ENCODE results near the gene BCAT1.
"Not testable (repeated sequence)": the region's sequence is repeated elsewhere in the genome, so short reads cannot be mapped to it uniquely, and the experiment has no call there.

BCAT1 gene

GRCh38 chr12:24948757-24949722 is at the start of gene BCAT1:
Gene BCAT1, minus strand, starts transcription at chr12:24949101. Its CDS starts 169 bp downstream, at chr12:24948932.
- no peak for DNase-seq

DNA sequence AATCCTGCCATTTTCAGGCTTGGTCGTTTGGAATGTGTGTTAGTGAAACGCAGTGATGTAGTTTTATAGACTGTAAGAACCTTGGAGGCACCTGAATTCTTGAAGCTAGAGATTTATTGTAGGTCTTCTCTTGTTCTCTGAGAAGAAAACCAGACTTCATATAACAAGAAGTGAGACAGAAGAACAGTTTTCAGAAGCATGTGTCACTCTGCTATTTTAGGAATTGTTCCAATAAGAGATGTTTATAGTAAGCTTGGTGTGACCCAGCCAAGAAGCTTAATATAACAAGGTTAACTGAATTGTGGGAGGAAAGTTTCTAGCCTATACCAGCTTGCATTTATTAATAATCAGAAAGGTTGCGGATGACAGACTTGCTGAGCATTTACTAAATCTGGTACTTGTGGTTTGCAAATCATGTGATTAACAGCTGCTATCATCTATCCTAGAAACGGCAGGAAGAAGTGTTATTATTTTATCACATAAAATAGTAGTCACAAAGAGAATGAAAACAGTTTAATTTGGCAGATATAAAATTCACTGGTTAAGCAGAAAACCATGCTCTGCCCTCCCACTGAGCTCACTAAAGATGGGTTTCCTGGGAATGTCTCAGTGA is 49.2 kb upstream of the BCAT1 start:
- DNase-seq, result no peak

GRCh38 chr12:24997496-24997895 is 48.6 kb upstream of the BCAT1 start:
- DNase-seq, result no peak

DNA sequence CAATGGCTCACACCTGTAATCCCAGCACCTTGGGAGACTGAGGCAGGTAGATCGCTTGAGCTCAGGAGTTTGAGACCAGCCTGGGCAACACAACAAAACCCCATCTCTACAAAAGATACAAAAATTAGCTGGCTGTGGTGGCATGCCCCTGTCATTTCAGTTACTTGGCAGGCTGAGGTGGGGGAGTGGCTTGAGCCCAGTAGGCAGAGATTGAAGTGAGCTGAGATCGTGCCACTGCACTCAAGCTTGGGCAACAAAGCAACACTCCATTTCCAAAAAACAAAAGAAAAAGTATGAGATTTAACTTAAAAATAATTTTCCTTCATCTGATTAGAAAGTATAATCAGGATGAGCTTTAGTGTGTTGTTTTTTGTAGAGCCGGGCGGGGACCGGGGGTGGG is 47.9 kb upstream of the BCAT1 start:
- no peak for DNase-seq

GRCh38 chr12:24996102-24996797 is 47.3 kb upstream of the BCAT1 start:
- DNase-seq, result no peak

- DNase-seq, result no peak
These were observed 44.9 kb upstream of the BCAT1 start for GRCh38 chr12:24993793-24994192.

GRCh38 chr12:24991209-24992049 is 42.5 kb upstream of the BCAT1 start:
- DNase-seq, result peak; percentile 78

DNA sequence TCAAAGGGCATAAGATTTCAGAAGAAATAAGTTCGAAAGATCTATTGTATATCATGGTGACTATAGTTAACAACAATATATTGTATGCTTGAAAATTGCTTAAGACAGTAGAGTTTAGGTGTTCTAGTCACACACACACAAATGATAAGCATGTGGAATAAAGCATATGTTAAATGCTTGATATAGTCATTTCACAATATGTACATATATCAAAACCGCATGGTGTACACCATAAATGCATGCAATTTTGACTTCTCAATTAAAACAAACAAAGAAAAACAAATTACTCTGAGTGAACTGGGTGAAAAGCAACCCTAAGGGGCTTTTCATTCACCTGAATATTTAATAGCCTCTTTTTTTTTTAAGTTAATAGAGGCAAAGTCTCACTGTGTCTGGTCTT is 40.3 kb upstream of the BCAT1 start:
- no peak for DNase-seq

DNA sequence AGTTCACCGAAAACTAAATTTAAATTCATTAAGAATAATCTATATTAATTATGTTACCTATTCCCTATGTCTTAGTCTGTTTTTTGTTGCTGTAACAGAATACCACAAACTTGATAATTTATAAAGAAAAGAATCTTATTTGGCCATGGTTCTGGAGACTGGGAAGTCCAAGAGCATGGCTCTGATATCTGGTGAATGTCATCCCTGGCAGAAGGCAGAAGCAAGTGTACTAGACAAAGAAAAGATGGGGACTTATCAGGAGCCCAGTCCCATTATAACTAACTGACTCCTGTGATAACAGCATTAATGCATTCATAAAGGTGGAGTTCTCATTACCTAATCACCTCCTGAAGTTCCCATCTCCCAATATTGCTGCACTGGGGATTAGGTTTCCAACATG is 33.3 kb upstream of the BCAT1 start:
- DNase-seq, result no peak

GRCh38 chr12:24979976-24980730 is 31.3 kb upstream of the BCAT1 start:
- DNase-seq, result no peak

GRCh38 chr12:24979329-24979728 is 30.4 kb upstream of the BCAT1 start:
- no peak for DNase-seq

- no peak for DNase-seq
These were observed 28.8 kb upstream of the BCAT1 start for GRCh38 chr12:24977711-24978110.

- no peak for DNase-seq
These were observed 28.2 kb upstream of the BCAT1 start for GRCh38 chr12:24977060-24977459.

GRCh38 chr12:24975425-24975824 is 26.5 kb upstream of the BCAT1 start:
- DNase-seq, result no peak

DNA sequence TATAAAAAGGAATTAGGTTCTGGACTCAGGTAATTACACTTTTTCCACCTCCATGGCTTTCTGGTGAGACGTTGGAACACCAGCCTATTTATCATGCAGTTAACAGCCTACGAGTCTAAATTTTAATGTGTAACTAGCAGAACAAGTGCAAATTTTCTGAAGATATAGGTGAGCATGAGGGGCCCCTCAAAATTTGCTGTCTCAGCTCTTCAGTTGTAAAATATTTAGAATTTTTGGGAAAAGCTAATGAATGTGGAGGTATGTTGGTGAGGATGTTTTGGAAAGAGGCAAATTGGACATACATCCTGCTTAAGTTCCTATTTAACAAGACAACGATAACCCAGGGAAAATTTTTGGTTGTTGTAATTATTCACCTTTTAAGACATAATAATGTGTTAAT is 25.3 kb upstream of the BCAT1 start:
- no peak for DNase-seq

DNA sequence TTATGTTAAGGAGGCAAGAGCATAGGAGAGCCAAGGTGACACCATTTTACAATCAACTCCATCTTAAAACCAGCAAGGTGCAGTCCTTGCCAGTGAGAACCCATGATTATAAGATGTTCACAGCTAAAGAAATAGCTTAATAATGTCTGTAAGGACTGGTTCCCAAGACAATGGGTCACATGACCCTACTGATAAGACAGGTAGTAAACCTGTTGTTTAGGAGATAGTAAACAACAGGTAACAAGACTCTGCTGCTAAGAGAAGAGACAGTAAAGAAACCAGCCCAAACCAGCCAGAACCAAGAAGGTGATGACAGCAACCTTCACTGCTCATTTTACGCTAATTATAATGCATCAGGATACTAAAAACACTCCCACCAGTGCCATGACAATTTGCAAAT is 23.2 kb upstream of the BCAT1 start:
- no peak for DNase-seq

DNA sequence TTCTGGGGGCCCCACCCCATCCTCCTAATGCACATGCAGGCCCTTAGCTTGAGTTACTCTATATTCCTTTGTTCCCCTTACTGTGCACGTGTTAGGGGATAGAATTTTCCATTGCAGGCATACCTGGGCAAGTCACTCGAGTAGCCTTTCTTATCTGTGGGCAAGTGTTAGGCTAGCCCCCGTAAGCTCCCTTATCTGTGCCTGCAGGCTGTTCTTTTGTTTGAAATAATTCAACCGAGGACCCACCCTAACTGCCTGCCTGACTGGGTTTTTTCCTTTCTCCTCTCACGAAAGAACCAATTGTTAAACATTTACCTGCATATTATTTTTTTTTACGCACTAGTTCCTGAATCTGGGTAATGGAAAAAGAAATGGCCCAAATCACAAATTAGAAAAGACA is 21.3 kb upstream of the BCAT1 start:
- no peak for DNase-seq

DNA sequence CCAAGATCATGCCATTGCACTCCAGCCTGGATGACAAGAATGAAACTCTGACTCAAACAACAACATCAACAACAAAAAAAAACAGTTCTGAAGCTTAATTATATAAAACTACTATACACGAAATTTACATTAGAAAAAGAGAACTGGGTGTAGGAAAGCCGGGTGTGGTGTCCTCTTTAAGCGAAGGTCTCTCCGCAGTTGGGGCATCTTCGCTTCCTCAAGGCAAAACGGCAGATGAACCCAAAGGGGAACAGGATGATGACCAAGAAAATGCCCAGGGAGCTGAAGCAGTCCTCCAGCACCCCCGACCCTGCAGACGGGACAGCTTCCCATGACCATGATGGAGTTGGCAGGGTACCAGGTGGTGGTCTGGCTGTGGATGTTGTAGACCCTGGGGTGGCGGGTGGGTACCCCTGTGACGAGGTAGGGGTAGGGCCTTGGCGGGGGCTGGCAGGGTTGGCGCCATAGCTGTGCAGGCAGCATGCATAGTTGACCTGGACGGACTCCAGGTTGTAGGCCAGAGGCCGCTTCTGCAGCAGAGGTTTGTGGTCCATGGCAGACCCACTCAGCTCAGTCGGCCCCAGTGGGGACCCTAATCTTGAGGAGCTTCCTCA is 18.2 kb upstream of the BCAT1 start:
- DNase-seq, result no peak

GRCh38 chr12:24964342-24964741 is 15.4 kb upstream of the BCAT1 start:
- DNase-seq, result no peak

GRCh38 chr12:24960222-24960855 is 11.4 kb upstream of the BCAT1 start:
- DNase-seq, result no peak

- not testable (repeated sequence) for DNase-seq
These were observed 7.5 kb upstream of the BCAT1 start for GRCh38 chr12:24956351-24956750.

Measured in NCI-H774 (cell line).